GM21515 (cell line): Measurements from ENCODE around the gene ARRDC5.
"Not testable (repeated sequence)": the region's sequence is repeated elsewhere in the genome, so short reads cannot be mapped to it uniquely, and the experiment has no call there.

Experiments
- ATAC-seq: cut with Tn5 transposase; IDR thresholded peaks from one replicate; pipeline ENCODE4 v1.9.1; 2021; ENCODE audit not compliant: unreplicated experiment

The ARRDC5 gene

GRCh38 chr19:4871711-4872110 lies 31.0 kb downstream of the ARRDC5 start:
- ATAC-seq: no peak

- no peak for ATAC-seq
Observed at GRCh38 chr19:4870025-4870700, 32.5 kb downstream of the ARRDC5 start.

GRCh38 chr19:4868286-4868834 lies 34.3 kb downstream of the ARRDC5 start:
- ATAC-seq: no peak

GRCh38 chr19:4867534-4868285 lies 35.0 kb downstream of the ARRDC5 start, which contains the start of gene PLIN3:
TSS of gene PLIN3 (minus strand) at chr19:4867667. CDS start at chr19:4861394, 6,273 bp downstream.
- ATAC-seq: peak; percentile 69

GRCh38 chr19:4866595-4867424 lies 35.9 kb downstream of the ARRDC5 start:
- ATAC-seq: no peak

- no peak for ATAC-seq
Observed at GRCh38 chr19:4861147-4861546, 41.5 kb downstream of the ARRDC5 start.

GRCh38 chr19:4859697-4860096 lies 43.0 kb downstream of the ARRDC5 start:
- no peak for ATAC-seq

GRCh38 chr19:4856468-4856867 lies 46.2 kb downstream of the ARRDC5 start:
- not testable (repeated sequence) for ATAC-seq

- ATAC-seq: not testable (repeated sequence)
Observed at GRCh38 chr19:4853506-4853905, 49.2 kb downstream of the ARRDC5 start.

- ATAC-seq: no peak
Observed at GRCh38 chr19:4852484-4852883, 50.2 kb downstream of the ARRDC5 start.

- ATAC-seq: no peak
Observed at GRCh38 chr19:4851551-4852290, 51.0 kb downstream of the ARRDC5 start.

- ATAC-seq: no peak
Observed at GRCh38 chr19:4849019-4849418, 53.7 kb downstream of the ARRDC5 start.

GRCh38 chr19:4847190-4847973 lies 55.3 kb downstream of the ARRDC5 start:
- no peak for ATAC-seq

- not testable (repeated sequence) for ATAC-seq
Observed at GRCh38 chr19:4845975-4846374, 56.7 kb downstream of the ARRDC5 start.

GRCh38 chr19:4844348-4845179 lies 58.1 kb downstream of the ARRDC5 start:
- ATAC-seq: no peak

- ATAC-seq: no peak
Observed at GRCh38 chr19:4843647-4843965, 59.1 kb downstream of the ARRDC5 start.
